Astrocyte (in vitro differentiated cells and primary cell): Measurements from ENCODE around the gene ZC3H12D. TPM values are rescaled to one million over a fixed set of nuclear protein-coding genes. Genes with fewer than 3 reads are reported as not detected.

ENCODE experiments used
- total RNA-seq: library from RNA; stranded (reverse); gene quantifications from 2 replicates; pipeline ENCODE4 v1.2.1, GENCODE V29; 2021

Gene ZC3H12D
- total RNA-seq, 1 donor from 2014 or later = 0.05 TPM

Other genes with a start within 250 kb of the ZC3H12D start
- 81.8 and 85.7 TPM in 2 replicates for gene TAB2, start 167.3 kb downstream of the ZC3H12D start, total RNA-seq
- gene SUMO4, start 84.8 kb downstream of the ZC3H12D start, total RNA-seq = 1.4 and 1.6 TPM in 2 replicates
- 39.2 TPM in 2 replicates for gene PPIL4, start 61.0 kb upstream of the ZC3H12D start, total RNA-seq
- gene GINM1, start 81.4 kb upstream of the ZC3H12D start, total RNA-seq = 36.5 and 39.3 TPM in 2 replicates
- 13.7 and 14.3 TPM in 2 replicates for gene KATNA1, start 163.7 kb upstream of the ZC3H12D start, total RNA-seq
- gene LATS1, start 233.1 kb upstream of the ZC3H12D start, total RNA-seq = 25.6 and 27.9 TPM in 2 replicates